Thyroid gland (tissue), 4 donors: ENCODE data around the gene BARHL2. TPM values are rescaled to one million over a fixed set of nuclear protein-coding genes. Genes with fewer than 3 reads are reported as not detected.
A peak's percentile ranks its signal among the peaks of the same experiment; 100 is the strongest.

Experiments
- DNase-seq, 2 donors: peaks; one replicate each; pipeline ENCODE4 v3.0.0-alpha.2; 2019
- H3K27ac ChIP-seq, 3 donors: fragments of 200-600 bp; sonication (generic); 1 replicate in 2 of 3; 2 replicates in 1 of 3; pipeline ENCODE4 v1.5.1; 2016 to 2019; ENCODE audit warnings: mild to moderate bottlenecking in 1 of 3, moderate library complexity in 1 of 3
- H3K27me3 ChIP-seq: fragments of 200-600 bp; sonication (generic); one replicate; pipeline ENCODE4 v1.5.1; 2019
- H3K36me3 ChIP-seq, 2 donors: fragments of 200-600 bp; sonication (generic); one replicate each; pipeline ENCODE4 v1.5.1; 2016 to 2019
- H3K4me1 ChIP-seq, 2 donors: fragments of 200-600 bp; sonication (generic); one replicate each; pipeline ENCODE4 v1.5.1; 2017 to 2019
- H3K4me3 ChIP-seq, 3 donors: fragments of 200-600 bp; sonication (generic); replicated peaks in 1 of 3; 1 replicate in 2 of 3; 2 replicates in 1 of 3; pipeline ENCODE4 v1.5.1; 2016; ENCODE audit warnings: mild to moderate bottlenecking in 1 of 3
- H3K9me3 ChIP-seq: fragments of 200-600 bp; sonication (generic); one replicate; pipeline ENCODE4 v1.5.1; 2017
- CTCF ChIP-seq, 6 experiments: fragments of 200-600 bp in 3 of 6; fragments of 450-650 bp in 3 of 6; sonication (generic) in 3 of 6; IDR thresholded peaks; one replicate each; pipeline ENCODE4 v1.5.1; 2016 to 2019; ENCODE audit warnings: antibody characterized with exemption in 6 of 6, mild to moderate bottlenecking in 2 of 6, inconsistent platforms in 1 of 6, moderate library complexity in 1 of 6
- POLR2A ChIP-seq, 2 donors: fragments of 450-650 bp; IDR thresholded peaks; one replicate each; pipeline ENCODE4 v1.6.1; 2017; ENCODE audit warnings: antibody characterized with exemption in 2 of 2, mild to moderate bottlenecking in 2 of 2, moderate library complexity in 1 of 2
- WGBS, 2 donors: methylation state at CpG; one replicate each; pipeline ENCODE4 v1.1.5; 2017; 5-methylcytosine and 5-hydroxymethylcytosine counted together
- intact Hi-C: fragments of 100-400 bp; cut with DNase I; formaldehyde crosslinking; loops from one replicate; pipeline ENCODE4 v1.15.1; 2023
- total RNA-seq, 4 donors: library from RNA; depleted of rRNA; stranded (reverse); fragments of >200 nt; gene quantifications; one replicate each; pipeline ENCODE4 v1.2.3, GENCODE V29; 2016

BARHL2 gene
- total RNA-seq, 4 donors from 2014 or later, result not detected

GRCh38 chr1:90727917-90728501, 10.9 kb upstream of the BARHL2 start:
- TF ChIP-seq CTCF (IDR thresholded peaks at IDR 0.05), result no peak
- TF ChIP-seq POLR2A (IDR thresholded peaks at IDR 0.05), result no peak
- Histone ChIP-seq H3K4me3 (no peak overlapping the region), H3K27me3 (peaks cover 70% of the 10 kb centered on the region), H3K4me1 (peaks cover 31 to 48% of the 10 kb centered on the region in 2 donors), H3K9me3 (no peaks in the 10 kb centered on the region), H3K36me3 (no peaks in the 10 kb centered on the region), H3K27ac (no peak overlapping the region)
- intact Hi-C loops, result loop anchor here (10.0 kb wide), 1 partner anchor 437 kb away; no protein-coding TSS in a partner anchor
- no peak for DNase-seq
- 42 to 51% methylated on average over 5 of the region's 5 CpGs for WGBS, 2 donors

DNA sequence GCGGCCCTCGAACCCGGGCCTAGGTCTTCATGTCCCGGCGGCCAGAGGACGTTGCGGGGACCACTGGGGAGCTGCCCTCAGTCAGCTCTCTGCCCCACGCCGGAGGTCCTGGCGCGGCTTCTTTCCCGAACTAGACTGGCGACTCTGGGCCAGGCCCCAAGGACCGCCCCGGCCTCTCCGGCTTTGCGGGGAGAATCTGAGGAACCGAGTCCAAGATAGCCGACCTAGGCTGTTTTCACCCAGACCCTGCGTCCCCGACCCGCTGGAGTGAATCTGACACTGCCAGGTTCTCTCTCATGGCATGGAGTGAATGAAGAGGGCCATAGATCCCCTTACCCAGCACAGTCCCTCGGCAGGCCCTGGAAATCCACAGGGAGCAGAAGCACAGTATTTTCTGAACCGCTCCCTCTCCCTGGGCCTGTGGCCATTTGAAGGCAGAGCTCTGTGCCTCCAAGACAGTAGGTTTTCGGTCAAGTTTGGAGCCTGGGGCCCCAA, 9.9 kb upstream of the BARHL2 start:
- WGBS, 2 donors, result 25 to 29% methylated on average over 11 to 16 of the region's 25 CpGs
- H3K36me3 ChIP-seq, result no peaks in the 10 kb centered on the region
- no peak overlapping the region for H3K4me3 ChIP-seq
- no peak for DNase-seq
- peaks cover 70% of the 10 kb centered on the region for H3K27me3 ChIP-seq
- H3K9me3 ChIP-seq, result no peaks in the 10 kb centered on the region
- peaks cover 31 to 49% of the 10 kb centered on the region in 2 donors for H3K4me1 ChIP-seq
- TF ChIP-seq CTCF (IDR thresholded peaks at IDR 0.05) (no peak), POLR2A (IDR thresholded peaks at IDR 0.05) (no peak)
- H3K27ac ChIP-seq, result no peak overlapping the region
- intact Hi-C loops, result loop anchor here (10.0 kb wide), 1 partner anchor 438 kb away; no protein-coding TSS in a partner anchor

DNA sequence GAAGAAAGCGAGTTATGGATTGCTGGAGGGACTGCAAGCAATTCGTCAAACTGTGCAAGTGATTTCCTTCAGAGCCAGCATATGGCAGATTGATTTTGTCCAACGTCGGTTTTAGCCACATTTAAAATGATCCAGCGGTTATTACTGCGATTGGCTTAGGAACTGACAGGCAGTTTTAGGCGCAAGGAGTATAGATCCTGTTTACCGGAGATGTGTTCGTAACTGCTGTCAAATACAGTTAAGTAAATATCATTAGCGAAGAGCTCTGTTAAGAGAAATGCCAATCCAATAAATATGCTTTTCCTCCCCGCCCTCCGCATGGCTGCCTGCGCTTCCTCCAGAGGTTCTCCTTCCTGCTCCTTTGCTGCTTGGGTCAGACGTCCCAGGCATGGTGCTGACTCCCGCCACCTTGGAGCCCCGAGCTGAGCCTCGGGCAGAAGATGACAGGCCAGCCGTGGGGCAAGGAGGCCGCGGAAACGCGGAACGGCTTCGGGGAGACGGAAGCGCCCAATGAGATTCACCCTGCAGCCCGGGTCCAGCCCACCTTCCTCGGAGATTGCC, 9.4 kb upstream of the BARHL2 start:
- Histone ChIP-seq H3K27ac (no peak overlapping the region), H3K4me3 (no peak overlapping the region), H3K36me3 (no peaks in the 10 kb centered on the region), H3K4me1 (peaks cover 31 to 49% of the 10 kb centered on the region in 2 donors), H3K9me3 (no peaks in the 10 kb centered on the region), H3K27me3 (peaks cover 70% of the 10 kb centered on the region)
- 6 to 10% methylated on average over 26 to 28 of the region's 28 CpGs for WGBS, 2 donors
- intact Hi-C loops, result loop anchor here (10.0 kb wide), 1 partner anchor 438 kb away; no protein-coding TSS in a partner anchor
- TF ChIP-seq CTCF (IDR thresholded peaks at IDR 0.05), result no peak
- TF ChIP-seq POLR2A (IDR thresholded peaks at IDR 0.05), result no peak
- no peak for DNase-seq

- Histone ChIP-seq H3K9me3 (no peaks in the 10 kb centered on the region), H3K27ac (no peak overlapping the region), H3K36me3 (no peaks in the 10 kb centered on the region), H3K27me3 (peaks cover 75% of the 10 kb centered on the region), H3K4me1 (peaks cover 31 to 49% of the 10 kb centered on the region in 2 donors), H3K4me3 (peak overlapping the region in 2 of 3 donors; percentile 13 to 23)
- TF ChIP-seq POLR2A (IDR thresholded peaks at IDR 0.05), result no peak
- TF ChIP-seq CTCF (IDR thresholded peaks at IDR 0.05), result no peak
- WGBS, 2 donors, result 7% methylated on average over 40 to 44 of the region's 44 CpGs
- intact Hi-C loops, result loop anchor here (10.0 kb wide), 1 partner anchor 439 kb away; no protein-coding TSS in a partner anchor
- no peak for DNase-seq
Measured at GRCh38 chr1:90725657-90726424, 8.7 kb upstream of the BARHL2 start.
